Esophagus muscularis mucosa (tissue), 4 donors: ENCODE data around the gene KRT6A. TPM values are rescaled to one million over a fixed set of nuclear protein-coding genes. Genes with fewer than 3 reads are reported as not detected.

Source experiments
- DNase-seq: peaks from one replicate; pipeline ENCODE4 v3.0.0-alpha.2; 2017; ENCODE audit errors: extremely low spot score
- H3K27ac ChIP-seq, 4 donors: fragments of 200-600 bp; sonication (generic); replicated peaks in 1 of 4; 1 replicate in 3 of 4; 2 replicates in 1 of 4; pipeline ENCODE4 v1.5.1; 2016 to 2019; ENCODE audit warnings: mild to moderate bottlenecking in 1 of 4
- H3K27me3 ChIP-seq, 4 donors: fragments of 200-600 bp; sonication (generic); one replicate each; pipeline versions ENCODE4 v1.5.1 to v1.6.0; 2016 to 2019
- H3K36me3 ChIP-seq, 4 donors: fragments of 200-600 bp; sonication (generic); one replicate each; pipeline ENCODE4 v1.5.1; 2016 to 2019
- H3K4me1 ChIP-seq, 4 donors: fragments of 200-600 bp; sonication (generic); one replicate each; pipeline ENCODE4 v1.5.1; 2016 to 2019
- H3K4me3 ChIP-seq, 4 donors: fragments of 200-600 bp; sonication (generic); 1 replicate in 2 of 4; 2 replicates in 2 of 4; pipeline ENCODE4 v1.5.1; 2016 to 2019; ENCODE audit warnings: mild to moderate bottlenecking in 4 of 4, moderate library complexity in 1 of 4
- H3K9me3 ChIP-seq, 4 donors: fragments of 200-600 bp; sonication (generic); 1 replicate in 3 of 4; 2 replicates in 1 of 4; pipeline ENCODE4 v1.5.1; 2016 to 2019
- EP300 ChIP-seq: sonication (generic); formaldehyde crosslinking; IDR thresholded peaks from one replicate; pipeline ENCODE4 v1.6.1; 2017; ENCODE audit warnings: antibody characterized with exemption
- POLR2A ChIP-seq: fragments of 450-650 bp; IDR thresholded peaks from one replicate; pipeline ENCODE4 v1.6.1; 2017; ENCODE audit warnings: antibody characterized with exemption, moderate library complexity, mild to moderate bottlenecking, low read depth
- POLR2AphosphoS5 ChIP-seq, 2 donors: sonication (generic); formaldehyde crosslinking; IDR thresholded peaks; one replicate each; pipeline ENCODE4 v1.6.1; 2017; ENCODE audit warnings: antibody characterized with exemption in 2 of 2
- WGBS: methylation state at CpG from one replicate; pipeline ENCODE4 v1.1.5; 2018; 5-methylcytosine and 5-hydroxymethylcytosine counted together
- intact Hi-C: fragments of 100-400 bp; cut with DNase I; formaldehyde crosslinking; loops from one replicate; pipeline ENCODE4 v1.15.1; 2023
- total RNA-seq, 4 donors: library from RNA; depleted of rRNA; stranded (reverse); fragments of >200 nt; gene quantifications; one replicate each; pipeline versions ENCODE4 v1.1.0 to v1.2.1, GENCODE V29; 2016
- TF ChIP-seq, protein P1 (sequence below), 3 experiments: fragments of 200-600 bp in 2 of 3; fragments of 450-650 bp in 1 of 3; sonication (generic) in 2 of 3; IDR thresholded peaks; one replicate each; pipeline ENCODE4 v1.5.1; 2017 to 2019; ENCODE audit warnings: antibody characterized with exemption in 3 of 3, mild to moderate bottlenecking in 2 of 3, moderate library complexity in 1 of 3

Gene KRT6A
- total RNA-seq, 4 donors from 2014 or later, result 5.4 TPM; not detected in 3

- Histone ChIP-seq H3K27ac (no peak overlapping the region), H3K9me3 (no peaks in the 10 kb centered on the region), H3K4me3 (no peak overlapping the region), H3K27me3 (no peaks in the 10 kb centered on the region), H3K36me3 (no peaks in the 10 kb centered on the region), H3K4me1 (peaks cover 0 to 13% (median 0%) of the 10 kb centered on the region in 4 donors)
- TF ChIP-seq, protein P1, sequence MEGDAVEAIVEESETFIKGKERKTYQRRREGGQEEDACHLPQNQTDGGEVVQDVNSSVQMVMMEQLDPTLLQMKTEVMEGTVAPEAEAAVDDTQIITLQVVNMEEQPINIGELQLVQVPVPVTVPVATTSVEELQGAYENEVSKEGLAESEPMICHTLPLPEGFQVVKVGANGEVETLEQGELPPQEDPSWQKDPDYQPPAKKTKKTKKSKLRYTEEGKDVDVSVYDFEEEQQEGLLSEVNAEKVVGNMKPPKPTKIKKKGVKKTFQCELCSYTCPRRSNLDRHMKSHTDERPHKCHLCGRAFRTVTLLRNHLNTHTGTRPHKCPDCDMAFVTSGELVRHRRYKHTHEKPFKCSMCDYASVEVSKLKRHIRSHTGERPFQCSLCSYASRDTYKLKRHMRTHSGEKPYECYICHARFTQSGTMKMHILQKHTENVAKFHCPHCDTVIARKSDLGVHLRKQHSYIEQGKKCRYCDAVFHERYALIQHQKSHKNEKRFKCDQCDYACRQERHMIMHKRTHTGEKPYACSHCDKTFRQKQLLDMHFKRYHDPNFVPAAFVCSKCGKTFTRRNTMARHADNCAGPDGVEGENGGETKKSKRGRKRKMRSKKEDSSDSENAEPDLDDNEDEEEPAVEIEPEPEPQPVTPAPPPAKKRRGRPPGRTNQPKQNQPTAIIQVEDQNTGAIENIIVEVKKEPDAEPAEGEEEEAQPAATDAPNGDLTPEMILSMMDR (IDR thresholded peaks at IDR 0.05), result no peak
- no peak for TF ChIP-seq EP300
- no peak for TF ChIP-seq POLR2AphosphoS5 (IDR thresholded peaks at IDR 0.05)
- no peak for TF ChIP-seq POLR2A
- no peak for DNase-seq
- intact Hi-C loops, result no loop called here
- WGBS, result 81% methylated on average over 7 of the region's 8 CpGs
Measured at GRCh38 chr12:52439420-52439819, 53.6 kb downstream of the KRT6A start.

- Histone ChIP-seq H3K27ac (no peak overlapping the region), H3K4me1 (peaks cover 0 to 13% (median 0%) of the 10 kb centered on the region in 4 donors), H3K27me3 (no peaks in the 10 kb centered on the region), H3K36me3 (no peaks in the 10 kb centered on the region), H3K9me3 (no peaks in the 10 kb centered on the region), H3K4me3 (no peak overlapping the region)
- WGBS, result 87% methylated on average over 8 of the region's 8 CpGs
- DNase-seq, result no peak
- intact Hi-C loops, result no loop called here
- TF ChIP-seq, protein P1 (IDR thresholded peaks at IDR 0.05), result no peak
- no peak for TF ChIP-seq POLR2AphosphoS5 (IDR thresholded peaks at IDR 0.05)
- no peak for TF ChIP-seq EP300
- no peak for TF ChIP-seq POLR2A
Measured at GRCh38 chr12:52438305-52439301, 54.5 kb downstream of the KRT6A start.

GRCh38 chr12:52437508-52437907 is 55.5 kb downstream of the KRT6A start:
- no peak for DNase-seq
- intact Hi-C loops, result no loop called here
- H3K4me1 ChIP-seq, result peaks cover 0 to 9% (median 0%) of the 10 kb centered on the region in 4 donors
- no peaks in the 10 kb centered on the region for H3K36me3 ChIP-seq
- 94% methylated on average over 5 of the region's 9 CpGs for WGBS
- H3K9me3 ChIP-seq, result no peaks in the 10 kb centered on the region
- H3K27ac ChIP-seq, result no peak overlapping the region
- no peaks in the 10 kb centered on the region for H3K27me3 ChIP-seq
- TF ChIP-seq POLR2A, result no peak
- TF ChIP-seq EP300, result no peak
- no peak for TF ChIP-seq POLR2AphosphoS5 (IDR thresholded peaks at IDR 0.05)
- TF ChIP-seq, protein P1 (IDR thresholded peaks at IDR 0.05), result no peak
- no peak overlapping the region for H3K4me3 ChIP-seq

Other genes starting within 250 kb of the KRT6A start
- under 1 TPM in 2 of 4 donors, not detected in 2; 0.29 to 0.33 TPM for gene KRT86, start 218.6 kb downstream of the KRT6A start, total RNA-seq
- gene KRT81, start 201.7 kb downstream of the KRT6A start, total RNA-seq, result under 1 TPM in 2 of 4 donors, not detected in 2; 0.19 to 0.42 TPM
- gene KRT83, start 171.9 kb downstream of the KRT6A start, total RNA-seq, result not detected
- gene KRT85, start 125.8 kb downstream of the KRT6A start, total RNA-seq, result not detected
- gene KRT84, start 107.6 kb downstream of the KRT6A start, total RNA-seq, result not detected
- gene KRT82, start 86.9 kb downstream of the KRT6A start, total RNA-seq, result not detected
- gene KRT75, start 58.9 kb downstream of the KRT6A start, total RNA-seq, result not detected
- gene KRT6B, start 41.1 kb downstream of the KRT6A start, total RNA-seq, result not detected
- not detected for gene KRT6C, start 19.5 kb downstream of the KRT6A start, total RNA-seq
- 1 to 10 TPM in 1 of 4 donors, under 1 TPM in 1, not detected in 2; 0.46 to 1.2 TPM for gene KRT5, start 27.1 kb upstream of the KRT6A start, total RNA-seq
- not detected for gene KRT71, start 59.9 kb upstream of the KRT6A start, total RNA-seq
- not detected for gene KRT74, start 80.6 kb upstream of the KRT6A start, total RNA-seq
- not detected for gene KRT72, start 108.2 kb upstream of the KRT6A start, total RNA-seq
- gene KRT73, start 125.3 kb upstream of the KRT6A start, total RNA-seq, result not detected
- gene KRT2, start 159.0 kb upstream of the KRT6A start, total RNA-seq, result not detected
- gene KRT1, start 187.2 kb upstream of the KRT6A start, total RNA-seq, result not detected
- not detected for gene KRT77, start 210.3 kb upstream of the KRT6A start, total RNA-seq